ENCODE results near the gene CEP126.
"Not testable (repeated sequence)": the region's sequence is repeated elsewhere in the genome, so short reads cannot be mapped to it uniquely, and the experiment has no call there.

CEP126 gene

DNA sequence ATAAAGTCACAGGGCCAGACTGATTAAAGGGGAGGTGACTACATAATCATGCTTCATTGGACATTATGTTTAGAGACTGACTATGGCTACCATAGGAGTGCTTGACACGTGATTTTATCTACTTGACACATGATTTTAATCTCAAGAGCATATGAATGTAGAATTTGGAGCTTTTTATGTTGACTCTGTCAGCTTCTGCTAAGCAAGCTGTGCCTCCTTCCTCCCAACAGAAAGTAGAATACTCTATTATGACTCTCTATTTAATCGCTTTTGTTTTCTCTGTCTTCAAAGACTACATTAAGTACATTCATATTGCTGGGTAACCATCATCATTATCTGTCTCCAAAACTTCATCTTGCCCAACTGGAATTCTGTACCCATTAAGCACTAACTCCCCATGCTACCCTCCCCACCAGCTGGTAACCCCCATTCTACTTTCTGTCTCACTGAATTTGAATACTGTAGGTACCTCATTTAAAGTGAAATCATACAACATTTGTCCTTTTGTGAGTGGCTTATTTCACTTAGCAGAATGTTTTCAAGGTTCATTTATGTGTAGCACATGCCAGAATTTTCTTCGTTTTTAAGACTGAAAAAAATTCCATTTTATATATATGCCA lies 26.2 kb downstream of the CEP126 start:
- no peak for DNase-seq

DNA sequence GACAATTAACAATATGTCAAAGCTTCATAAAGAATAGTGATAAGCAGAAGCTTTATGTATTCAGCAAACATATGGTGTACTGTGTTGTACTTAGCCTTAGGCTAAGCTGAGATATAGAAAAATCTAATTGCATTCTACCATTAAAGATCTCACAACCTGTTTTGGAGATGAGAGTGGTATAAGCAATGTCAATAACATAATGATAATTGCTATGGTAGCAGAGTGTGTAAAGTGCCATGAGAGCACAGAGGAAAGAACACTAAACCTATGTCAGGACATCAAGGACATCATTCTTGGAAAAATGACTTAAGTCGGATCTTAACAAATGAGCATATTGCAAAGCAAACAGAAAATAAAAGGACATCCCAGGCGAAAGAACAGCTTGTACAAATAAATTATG lies 30.1 kb downstream of the CEP126 start:
- no peak for DNase-seq

DNA sequence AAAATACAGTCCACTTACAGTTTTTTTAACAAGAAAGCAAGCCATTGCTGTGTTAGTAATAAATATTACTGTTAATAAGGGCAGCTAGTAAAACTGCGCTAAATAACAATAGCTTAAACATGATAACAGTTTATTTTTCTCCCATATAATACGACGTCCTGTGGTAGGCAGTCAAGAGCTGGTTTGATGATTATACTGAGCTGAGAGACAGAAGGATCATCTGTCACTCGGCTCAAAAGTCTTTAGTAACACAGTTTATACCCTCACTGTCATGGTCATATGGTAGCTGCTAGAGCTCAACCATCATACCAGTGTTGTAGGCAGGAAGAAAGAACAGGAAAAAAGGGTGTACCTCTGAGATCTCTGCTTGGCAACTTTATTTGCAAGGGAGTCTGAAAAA lies 30.6 kb downstream of the CEP126 start:
- DNase-seq, result no peak

- DNase-seq, result no peak
Observed at GRCh38 chr11:101949680-101950220, 34.9 kb downstream of the CEP126 start.

DNA sequence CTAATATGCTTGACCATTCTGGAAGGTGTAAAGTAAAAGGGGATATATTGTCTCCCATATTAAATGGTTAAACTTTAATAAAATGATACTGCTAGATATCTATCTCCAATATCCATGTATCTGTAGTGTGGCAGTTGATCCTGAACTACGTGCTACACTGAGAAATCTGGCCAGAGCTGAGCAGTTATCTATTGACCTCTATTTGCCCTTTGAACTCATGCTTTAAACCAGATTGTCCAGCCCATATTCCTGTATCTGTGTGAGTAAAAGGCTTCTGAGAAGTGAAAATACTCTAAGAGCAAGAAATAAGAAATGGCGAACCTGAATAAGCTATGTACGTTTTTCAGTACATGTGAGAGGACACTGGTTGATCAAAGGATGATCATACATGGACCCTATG lies 40.5 kb downstream of the CEP126 start:
- DNase-seq, result no peak

- no peak for DNase-seq
Observed at GRCh38 chr11:101955701-101956100, 40.9 kb downstream of the CEP126 start.

GRCh38 chr11:101960231-101960630 lies 45.4 kb downstream of the CEP126 start:
- no peak for DNase-seq

GRCh38 chr11:101964200-101964599 lies 49.4 kb downstream of the CEP126 start:
- DNase-seq, result not testable (repeated sequence)

DNA sequence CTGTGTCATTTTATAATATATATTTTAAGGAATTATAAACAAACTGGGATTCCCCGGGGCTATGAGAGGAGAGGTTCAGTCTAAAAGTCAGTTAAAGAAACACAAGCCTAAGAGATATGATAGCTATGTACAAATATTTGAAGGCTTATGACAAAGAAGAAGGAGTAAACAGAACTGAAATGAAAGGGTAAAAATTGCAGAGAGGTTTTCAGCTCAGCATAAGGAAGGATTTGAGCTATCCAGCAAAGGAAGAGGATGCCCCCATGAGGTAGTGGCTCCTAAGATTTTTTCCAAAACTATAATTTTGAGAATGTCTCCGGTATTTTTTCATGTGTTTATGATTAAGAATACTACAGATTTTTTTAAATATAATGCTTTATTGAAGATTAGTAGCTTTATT lies 59.4 kb downstream of the CEP126 start:
- no peak for DNase-seq

- no peak for DNase-seq
Observed at GRCh38 chr11:101974771-101975170, 60.0 kb downstream of the CEP126 start.

GRCh38 chr11:101975734-101976133 lies 60.9 kb downstream of the CEP126 start:
- DNase-seq, result no peak

GRCh38 chr11:101987370-101987769 lies 72.6 kb downstream of the CEP126 start:
- DNase-seq, result no peak

- no peak for DNase-seq
Observed at GRCh38 chr11:101993172-101993571, 78.4 kb downstream of the CEP126 start.

DNA sequence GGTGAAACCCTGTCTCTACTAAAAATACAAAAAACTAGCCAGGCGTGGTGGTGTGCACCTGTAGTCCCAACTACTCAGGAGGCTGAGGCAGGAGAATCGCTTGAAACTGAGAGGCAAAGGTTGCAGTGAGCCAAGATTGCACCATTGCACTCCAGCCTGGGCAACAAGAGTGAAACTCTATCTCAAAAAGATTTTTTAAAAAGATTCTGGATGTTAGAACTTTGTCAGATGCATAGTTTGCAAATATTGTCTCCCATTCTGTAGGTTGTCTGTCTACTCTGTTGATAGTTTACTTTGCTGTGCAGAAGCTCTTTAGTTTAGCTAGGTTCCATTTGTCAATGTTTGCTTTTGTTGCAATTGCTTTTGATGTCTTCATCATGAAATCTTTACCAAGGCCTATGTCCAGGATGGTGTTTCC lies 79.3 kb downstream of the CEP126 start:
- DNase-seq, result not testable (repeated sequence)

- DNase-seq, result no peak
Observed at GRCh38 chr11:101996111-101996510, 81.3 kb downstream of the CEP126 start.

DNA sequence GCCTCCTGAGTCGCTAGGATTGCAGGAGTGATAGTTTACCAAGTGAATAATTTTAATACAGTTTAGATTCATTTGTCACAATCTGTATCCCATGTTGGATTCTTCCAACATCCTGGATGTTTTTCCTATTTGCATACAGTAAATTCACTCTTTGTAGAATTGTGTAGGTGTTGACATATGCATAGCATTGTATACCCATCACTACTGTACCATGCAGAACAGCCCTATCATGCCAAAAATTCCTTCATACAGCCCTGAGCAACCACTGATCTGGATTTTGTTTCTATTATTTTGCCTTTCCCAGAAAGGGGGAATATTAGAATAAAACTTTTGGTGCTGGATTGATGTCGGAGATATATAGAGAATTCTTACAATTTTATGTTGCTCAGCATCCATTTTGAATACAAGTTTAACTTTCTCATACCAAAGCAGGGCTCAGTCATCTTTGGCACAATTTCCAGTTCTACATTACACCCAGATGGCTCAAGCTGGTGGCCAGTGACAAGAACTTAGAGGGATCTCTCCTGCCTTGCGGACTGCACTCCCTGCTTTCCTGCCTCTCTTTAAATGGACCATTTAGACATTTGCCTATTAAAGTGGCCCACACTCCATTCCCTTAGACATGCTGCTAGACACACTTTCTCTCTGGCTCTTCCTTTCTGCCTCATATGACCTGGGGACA lies 87.0 kb downstream of the CEP126 start:
- DNase-seq, result no peak

DNA sequence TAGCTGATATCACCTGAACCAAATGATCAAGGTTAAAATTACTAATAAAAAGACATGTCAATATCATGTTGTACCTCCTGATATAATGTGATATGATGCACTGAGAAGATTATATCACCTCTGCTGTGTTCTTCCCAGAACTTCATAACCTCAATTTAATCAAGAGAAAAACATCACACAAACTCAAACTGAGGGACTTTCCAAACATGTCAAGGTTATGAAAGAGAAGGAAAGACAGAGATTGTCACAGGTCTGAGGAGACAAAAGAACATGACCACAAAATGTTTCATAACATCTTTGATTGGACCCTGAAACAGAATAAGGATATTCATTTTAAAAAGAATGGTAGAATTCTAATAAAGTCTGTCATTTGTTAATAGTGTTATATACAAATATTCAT lies 89.4 kb downstream of the CEP126 start:
- DNase-seq, result no peak

GRCh38 chr11:102005306-102005705 lies 90.5 kb downstream of the CEP126 start:
- no peak for DNase-seq

- DNase-seq, result no peak
Observed at GRCh38 chr11:102006835-102007566, 92.2 kb downstream of the CEP126 start.

DNA sequence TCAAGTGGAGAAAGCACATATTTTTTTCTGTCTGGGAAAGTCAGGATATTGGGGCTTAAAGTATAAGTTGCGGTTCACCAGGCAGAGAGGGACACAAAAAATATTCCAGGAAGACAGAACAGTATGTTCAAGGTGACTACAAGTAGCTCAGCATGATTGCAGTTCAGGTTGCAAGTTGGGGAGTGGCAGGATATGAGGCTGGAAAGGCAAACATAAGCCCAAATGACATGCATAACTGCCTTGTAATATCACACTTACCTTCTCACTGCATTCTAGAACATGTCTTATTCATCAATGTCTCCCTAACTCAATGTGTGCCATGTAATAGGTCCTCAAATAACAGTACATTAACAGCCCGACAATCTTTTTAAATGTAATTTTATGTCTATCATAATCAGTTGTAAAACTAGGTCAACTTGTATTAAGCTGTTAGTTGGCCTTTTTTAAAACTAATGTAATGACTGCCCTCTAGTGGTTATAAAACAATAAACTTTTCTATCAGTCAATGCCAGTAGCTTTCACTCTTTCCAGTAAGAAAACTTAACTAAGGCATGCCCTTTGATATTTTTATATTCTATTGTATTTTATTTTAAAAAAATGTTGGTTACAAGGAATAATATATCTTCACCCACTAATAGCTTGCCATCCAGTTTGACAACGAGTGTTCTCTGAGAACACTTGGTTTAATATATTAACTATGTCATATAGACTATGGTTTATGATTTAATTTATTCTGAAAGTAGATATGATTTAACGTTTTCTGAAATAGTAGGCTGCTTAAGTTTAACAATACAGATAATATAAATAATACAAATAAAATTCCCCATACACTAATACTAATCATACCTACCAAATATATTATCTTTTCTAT lies 93.0 kb downstream of the CEP126 start:
- DNase-seq, result peak; percentile 52

DNA sequence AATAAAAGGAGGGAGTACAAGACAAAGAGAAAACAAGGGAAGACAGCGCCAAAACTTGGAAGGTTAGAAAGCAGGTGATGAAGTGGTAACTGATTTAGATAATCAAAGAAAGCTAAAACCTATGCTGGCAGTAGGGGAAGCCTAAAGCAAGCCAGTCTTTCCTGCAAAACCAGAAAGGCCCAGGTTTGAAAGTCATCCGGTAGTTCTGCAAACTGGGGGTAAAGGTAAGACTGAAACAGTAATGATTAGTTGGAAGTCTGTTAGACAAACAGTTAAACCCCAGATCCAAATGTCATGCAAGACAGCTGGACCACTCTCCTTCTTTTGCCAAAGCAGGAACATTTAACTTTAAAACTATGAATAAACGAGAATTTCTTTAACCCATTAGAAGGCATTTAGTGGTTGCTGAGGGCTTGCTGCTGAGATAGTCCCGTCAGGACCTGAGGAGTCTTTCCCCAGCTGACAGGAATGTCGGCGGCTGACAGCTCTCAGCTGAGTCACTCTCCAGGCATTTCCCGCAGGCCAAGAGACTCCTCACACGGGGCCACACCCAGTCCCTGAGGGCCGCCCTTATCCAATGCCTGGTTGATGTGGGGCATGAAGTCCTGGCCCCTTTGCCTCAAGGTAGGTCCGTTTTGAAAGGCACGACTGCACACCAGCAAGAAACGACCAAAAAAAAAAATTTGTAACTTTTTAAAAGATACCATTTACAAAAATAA lies 96.1 kb downstream of the CEP126 start:
- no peak for DNase-seq

DNA sequence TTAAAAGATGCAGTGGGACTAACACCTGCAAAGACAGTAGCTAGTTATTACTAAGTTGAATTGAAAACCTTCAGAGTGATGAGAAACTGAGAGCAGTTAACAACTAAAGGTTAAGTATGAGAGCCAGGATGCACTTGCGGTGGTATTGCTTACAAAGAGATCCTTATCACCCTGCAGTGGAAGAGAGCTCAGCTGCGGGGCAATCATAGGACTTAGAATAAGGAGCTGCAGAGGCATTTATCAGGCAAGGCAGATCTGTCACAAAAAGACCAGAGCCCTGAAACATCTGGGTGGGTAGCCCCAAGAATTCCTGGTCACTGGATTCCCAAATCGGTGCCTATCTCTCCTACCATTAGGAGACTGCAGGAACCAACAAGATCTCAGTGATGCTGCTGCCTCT lies 98.1 kb downstream of the CEP126 start:
- no peak for DNase-seq

Data from CD4-positive, alpha-beta T cell treated with Interleukin-17A for 1 hour (primary cell).